K562 treated with DMSO at 1 percent for 24 hours (cell line): ENCODE measurements around the gene DELE1. TPM values are rescaled to one million over a fixed set of nuclear protein-coding genes. Genes with fewer than 3 reads are reported as not detected.

Experiments
- total RNA-seq: library from RNA; unstranded; fragments of 300-600 nt; gene quantifications from 2 replicates; pipeline ENCODE4 v1.2.3, GENCODE V29; 2022; ENCODE audit warnings: low read depth; ENCODE audit not compliant: insufficient read depth

Gene DELE1
- 55.0 and 62.9 TPM in 2 replicates for total RNA-seq

GRCh38 chr5:141923448-141924313 lies at the start of gene DELE1:
Gene DELE1 (plus strand): TSS chr5:141923871. CDS start chr5:141923942, 71 bp downstream.

GRCh38 chr5:141878186-141878710 lies 45.4 kb upstream of the DELE1 start, which contains the start of gene PCDH1:
Gene PCDH1 (minus strand): TSS chr5:141878410. CDS start chr5:141878262, 148 bp downstream.

GRCh38 chr5:141958113-141958512 lies 34.4 kb downstream of the DELE1 start, which contains the start of gene PCDH12:
Gene PCDH12 (minus strand): TSS chr5:141958202. CDS start chr5:141957851, 351 bp downstream.

GRCh38 chr5:141968914-141969608 lies 45.4 kb downstream of the DELE1 start, which contains the start of gene RNF14:
Gene RNF14 (plus strand): TSS chr5:141969105. CDS start chr5:141973589, 4,484 bp downstream.

Other genes starting within 250 kb of the DELE1 start
- 13.3 and 13.5 TPM in 2 replicates for gene ARAP3, start 241.6 kb upstream of the DELE1 start, total RNA-seq
- gene PCDH1, start 45.5 kb upstream of the DELE1 start, total RNA-seq = 1.7 and 1.9 TPM in 2 replicates
- 0.08 and 0.17 TPM in 2 replicates for gene PCDH12, start 34.3 kb downstream of the DELE1 start, total RNA-seq
- gene RNF14, start 45.2 kb downstream of the DELE1 start, total RNA-seq = 32.1 and 33.4 TPM in 2 replicates
- gene GNPDA1, start 89.2 kb downstream of the DELE1 start, total RNA-seq = 33.5 and 34.5 TPM in 2 replicates
- gene NDFIP1, start 184.9 kb downstream of the DELE1 start, total RNA-seq = 64.1 and 64.3 TPM in 2 replicates